ENCODE data around the gene GTF2F2. TPM values are rescaled to one million over a fixed set of nuclear protein-coding genes. Genes with fewer than 3 reads are reported as not detected.
A peak's percentile ranks its signal among the peaks of the same experiment; 100 is the strongest.

Gene GTF2F2
- total and polyA plus RNA-seq, 2 donors (not counting 1 experiment from before 2014, with no cell fraction given): 5.9 to 19.6 TPM

- peaks cover 20% of the 10 kb centered on the region for H3K4me1 Mint-ChIP-seq
- H3K4me3 ChIP-seq (ENCODE audit: control extremely low read depth in 1 of 5, extremely low read depth in 1 of 5, insufficient read depth in 1 of 5, low read depth in 2 of 5, low read length in 4 of 5): no peak overlapping the region
- POLR2A ChIA-PET: no interaction called here
- no peak overlapping the region for H3K4me3 Mint-ChIP-seq
- no peak overlapping the region for H3K4me2 ChIP-seq (replicated peaks; ENCODE audit: low read depth, low read length, poor library complexity, severe bottlenecking)
- peaks cover 0 to 2% of the 10 kb centered on the region in 2 experiments for H3K36me3 ChIP-seq (replicated peaks in 1 of 2; ENCODE audit: control extremely low read depth in 1 of 2, control insufficient read depth in 1 of 2, extremely low read depth in 1 of 2, insufficient read depth in 2 of 2, low read length in 1 of 2)
- H2AFZ ChIP-seq (ENCODE audit: insufficient read depth, low read depth, low read length, poor library complexity, severe bottlenecking): no peak overlapping the region
- ATAC-seq (ENCODE audit: low read depth) (no peak), DNase-seq (no peak)
- H3K27me3 ChIP-seq (replicated peaks in 1 of 4; ENCODE audit: control extremely low read depth in 1 of 4, control insufficient read depth in 3 of 4, insufficient read depth in 4 of 4, low read length in 3 of 4): no peaks in the 10 kb centered on the region
- H3K27me3 Mint-ChIP-seq: no peaks in the 10 kb centered on the region
- peaks cover 7 to 9% of the 10 kb centered on the region in 2 donors for H3K4me1 ChIP-seq (ENCODE audit: control insufficient read depth in 2 of 2, insufficient read depth in 2 of 2, low read length in 2 of 2)
- H3K27ac ChIP-seq (ENCODE audit: low read length in 2 of 2): no peak overlapping the region
- H3K9me3 ChIP-seq (ENCODE audit: control extremely low read depth in 1 of 3, control insufficient read depth in 2 of 3, insufficient read depth in 1 of 3, low read length in 2 of 3): no peaks in the 10 kb centered on the region
- H4K20me1 ChIP-seq (ENCODE audit: control insufficient read depth, insufficient read depth, low read length, poor library complexity, severe bottlenecking): peaks cover 10% of the 10 kb centered on the region
- CTCF ChIA-PET: no interaction called here
- TF ChIP-seq EZH2 (IDR thresholded peaks at IDR 0.05; ENCODE audit: borderline replicate concordance, insufficient read depth, low read depth, low read length, poor library complexity, severe bottlenecking): no peak
- TF ChIP-seq, protein P1, sequence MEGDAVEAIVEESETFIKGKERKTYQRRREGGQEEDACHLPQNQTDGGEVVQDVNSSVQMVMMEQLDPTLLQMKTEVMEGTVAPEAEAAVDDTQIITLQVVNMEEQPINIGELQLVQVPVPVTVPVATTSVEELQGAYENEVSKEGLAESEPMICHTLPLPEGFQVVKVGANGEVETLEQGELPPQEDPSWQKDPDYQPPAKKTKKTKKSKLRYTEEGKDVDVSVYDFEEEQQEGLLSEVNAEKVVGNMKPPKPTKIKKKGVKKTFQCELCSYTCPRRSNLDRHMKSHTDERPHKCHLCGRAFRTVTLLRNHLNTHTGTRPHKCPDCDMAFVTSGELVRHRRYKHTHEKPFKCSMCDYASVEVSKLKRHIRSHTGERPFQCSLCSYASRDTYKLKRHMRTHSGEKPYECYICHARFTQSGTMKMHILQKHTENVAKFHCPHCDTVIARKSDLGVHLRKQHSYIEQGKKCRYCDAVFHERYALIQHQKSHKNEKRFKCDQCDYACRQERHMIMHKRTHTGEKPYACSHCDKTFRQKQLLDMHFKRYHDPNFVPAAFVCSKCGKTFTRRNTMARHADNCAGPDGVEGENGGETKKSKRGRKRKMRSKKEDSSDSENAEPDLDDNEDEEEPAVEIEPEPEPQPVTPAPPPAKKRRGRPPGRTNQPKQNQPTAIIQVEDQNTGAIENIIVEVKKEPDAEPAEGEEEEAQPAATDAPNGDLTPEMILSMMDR (IDR thresholded peaks at IDR 0.05): no peak
- no peak overlapping the region for H3K9ac ChIP-seq (ENCODE audit: low read length)
- H3K79me2 ChIP-seq (ENCODE audit: control insufficient read depth, insufficient read depth, low read length): peaks cover 22% of the 10 kb centered on the region
- intact Hi-C loops (cut with micrococcal nuclease): no loop called here
- WGBS (ENCODE audit: insufficient coverage): 100% methylated on average over 3 of the region's 15 CpGs
- no peak overlapping the region for H3K27ac Mint-ChIP-seq
- no peaks in the 10 kb centered on the region for H3K9me3 Mint-ChIP-seq (ENCODE audit: insufficient read depth)
Observed at GRCh38 chr13:45194081-45194939, 74.0 kb downstream of the GTF2F2 start.

GRCh38 chr13:45195421-45195820 lies 75.1 kb downstream of the GTF2F2 start:
- no peak for DNase-seq
- no peaks in the 10 kb centered on the region for H3K36me3 ChIP-seq (replicated peaks in 1 of 2; ENCODE audit: control extremely low read depth in 1 of 2, control insufficient read depth in 1 of 2, extremely low read depth in 1 of 2, insufficient read depth in 2 of 2, low read length in 1 of 2)
- Mint-ChIP-seq H3K4me1 (peaks cover 22% of the 10 kb centered on the region), H3K27me3 (no peaks in the 10 kb centered on the region), H3K9me3 (ENCODE audit: insufficient read depth) (no peaks in the 10 kb centered on the region), H3K27ac (no peak overlapping the region), H3K4me3 (peak overlapping the region; percentile 3)
- TF ChIP-seq EZH2 (IDR thresholded peaks at IDR 0.05; ENCODE audit: borderline replicate concordance, insufficient read depth, low read depth, low read length, poor library complexity, severe bottlenecking): no peak
- TF ChIP-seq, protein P1 (IDR thresholded peaks at IDR 0.05): no peak
- H3K4me1 ChIP-seq (ENCODE audit: control insufficient read depth in 2 of 2, insufficient read depth in 2 of 2, low read length in 2 of 2): peaks cover 7 to 9% of the 10 kb centered on the region in 2 donors
- POLR2A ChIA-PET: no interaction called here
- no peak overlapping the region for H3K27ac ChIP-seq (ENCODE audit: low read length in 2 of 2)
- H3K79me2 ChIP-seq (ENCODE audit: control insufficient read depth, insufficient read depth, low read length): peaks cover 19% of the 10 kb centered on the region
- CTCF ChIA-PET: no interaction called here
- H3K4me3 ChIP-seq (ENCODE audit: control extremely low read depth in 1 of 5, extremely low read depth in 1 of 5, insufficient read depth in 1 of 5, low read depth in 2 of 5, low read length in 4 of 5): no peak overlapping the region
- intact Hi-C loops (cut with micrococcal nuclease): no loop called here
- H3K4me2 ChIP-seq (replicated peaks; ENCODE audit: low read depth, low read length, poor library complexity, severe bottlenecking): peak overlapping the region; percentile 4
- H3K9ac ChIP-seq (ENCODE audit: low read length): no peak overlapping the region
- H3K9me3 ChIP-seq (ENCODE audit: control extremely low read depth in 1 of 3, control insufficient read depth in 2 of 3, insufficient read depth in 1 of 3, low read length in 2 of 3): no peaks in the 10 kb centered on the region
- ATAC-seq (ENCODE audit: low read depth): no peak
- H3K27me3 ChIP-seq (replicated peaks in 1 of 4; ENCODE audit: control extremely low read depth in 1 of 4, control insufficient read depth in 3 of 4, insufficient read depth in 4 of 4, low read length in 3 of 4): no peaks in the 10 kb centered on the region
- WGBS (ENCODE audit: insufficient coverage): no CpG with 5 or more reads among the region's 1 CpG
- no peak overlapping the region for H2AFZ ChIP-seq (ENCODE audit: insufficient read depth, low read depth, low read length, poor library complexity, severe bottlenecking)
- peaks cover 10% of the 10 kb centered on the region for H4K20me1 ChIP-seq (ENCODE audit: control insufficient read depth, insufficient read depth, low read length, poor library complexity, severe bottlenecking)
